GM21619 (cell line): ENCODE measurements around the gene DNAJC1.

Source experiments
- ATAC-seq: cut with Tn5 transposase; IDR thresholded peaks from one replicate; pipeline ENCODE4 v1.9.1; 2021; ENCODE audit not compliant: unreplicated experiment

Gene DNAJC1

GRCh38 chr10:21764466-21765189 is 238.9 kb downstream of the DNAJC1 start:
- ATAC-seq = no peak

DNA sequence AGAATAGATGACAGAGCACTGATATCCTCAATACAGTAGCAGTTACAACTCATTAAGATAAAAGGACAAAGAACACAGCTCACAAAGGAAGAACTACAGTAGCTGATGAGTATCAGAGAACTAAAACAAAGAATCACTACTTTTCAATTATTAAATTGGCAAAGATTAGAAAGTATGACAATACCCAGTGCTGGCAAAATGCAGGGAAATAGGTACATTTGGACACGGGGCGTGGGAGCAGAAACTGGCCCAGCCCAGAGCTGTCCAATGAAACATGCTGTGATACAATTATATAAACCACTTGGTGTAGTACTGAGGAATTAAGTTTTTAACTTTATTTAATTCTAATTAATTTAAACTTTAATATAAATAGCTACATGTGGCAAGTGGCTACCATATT is 243.2 kb downstream of the DNAJC1 start:
- no peak for ATAC-seq

DNA sequence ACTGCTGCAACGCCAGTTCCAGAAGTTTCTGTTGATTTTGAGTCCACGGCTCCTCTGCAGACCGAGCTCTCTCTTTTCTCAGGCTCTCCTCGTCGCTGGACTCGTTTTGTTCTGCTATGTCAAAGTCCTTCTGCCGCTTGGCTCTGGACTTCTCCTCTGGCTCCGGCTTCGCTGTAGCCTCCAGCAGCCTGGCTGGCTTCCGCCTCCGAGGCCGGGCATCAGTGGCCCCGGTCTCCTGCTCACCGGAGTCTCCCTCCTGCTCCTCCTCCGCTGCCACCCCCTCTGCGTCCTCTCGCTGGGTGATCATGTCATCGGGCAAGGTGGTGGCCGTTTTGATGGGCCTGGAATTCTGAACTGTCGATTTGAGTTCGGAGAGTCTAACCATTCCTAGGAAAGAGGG is 244.3 kb downstream of the DNAJC1 start:
- ATAC-seq = no peak

DNA sequence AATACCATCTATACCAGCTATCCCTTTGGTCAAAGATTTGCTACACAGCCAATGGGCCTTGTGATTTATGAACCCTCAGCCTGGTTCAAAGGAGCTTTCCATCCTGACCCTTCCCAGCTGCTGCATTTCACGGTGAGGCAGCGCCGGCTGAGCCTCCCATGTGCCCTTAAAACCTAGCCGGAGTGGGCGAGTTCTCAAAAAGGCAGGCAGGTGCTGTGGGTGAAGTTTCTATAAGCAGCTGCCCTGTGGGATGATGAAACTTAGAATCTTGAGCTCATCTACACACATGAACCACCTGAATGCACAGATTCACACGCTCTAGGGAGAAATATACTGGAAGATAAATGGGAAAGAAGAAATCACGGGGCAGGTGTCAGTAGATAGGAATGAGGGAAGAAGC is 244.8 kb downstream of the DNAJC1 start:
- ATAC-seq = no peak

DNA sequence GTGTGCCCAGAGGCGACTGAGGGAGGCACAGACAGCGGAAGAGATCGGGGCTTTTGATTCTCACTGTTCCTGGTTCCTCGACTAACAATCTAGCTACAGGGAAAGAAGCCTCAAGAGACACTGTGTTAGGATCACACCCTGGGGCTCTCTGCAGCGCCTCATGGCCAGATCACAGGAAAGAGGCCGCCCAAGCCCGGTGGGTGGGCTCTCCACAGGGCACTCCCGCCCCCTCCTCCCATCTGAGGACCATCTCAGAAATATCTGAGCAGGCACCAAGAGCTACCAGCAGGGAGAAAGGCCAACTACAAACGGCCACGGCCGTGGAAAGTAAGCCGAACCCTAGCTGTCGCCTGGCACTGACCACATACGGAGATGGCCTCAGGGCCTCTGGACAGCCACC is 245.3 kb downstream of the DNAJC1 start:
- ATAC-seq = no peak

DNA sequence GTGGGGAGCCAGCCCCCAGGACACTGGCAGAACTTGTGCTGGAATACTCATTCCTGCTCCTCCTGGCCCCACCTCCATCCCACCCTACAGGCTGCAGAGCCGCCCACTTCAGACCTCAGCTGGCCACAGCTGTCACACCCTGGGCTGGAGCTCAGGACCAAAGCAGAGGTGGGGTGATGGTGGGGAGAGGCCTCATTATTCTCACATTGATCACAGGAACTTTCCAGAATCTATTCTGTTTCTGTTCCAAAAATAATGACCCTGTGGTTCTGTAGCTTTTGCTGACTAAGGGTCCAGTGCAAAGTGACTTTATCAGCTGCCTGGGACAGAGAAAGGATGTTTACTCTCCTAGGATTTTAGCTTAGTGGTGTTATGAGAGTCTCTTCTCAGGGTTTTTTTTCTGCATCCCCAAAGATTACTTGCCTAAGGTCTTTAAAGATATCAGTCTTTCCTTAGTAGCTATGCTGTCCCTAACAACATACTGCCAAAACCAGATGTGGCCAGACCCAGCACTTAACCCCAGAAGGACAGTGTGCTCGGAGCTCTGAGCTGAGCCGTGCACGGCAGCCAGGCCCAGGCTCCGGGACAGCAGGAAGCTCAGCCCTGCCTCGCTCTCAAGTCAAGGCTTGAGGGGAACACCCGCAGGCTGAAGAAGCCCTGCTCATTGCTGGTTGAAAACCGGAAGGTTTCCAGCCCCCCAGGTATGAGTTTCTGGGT is 246.2 kb downstream of the DNAJC1 start:
- ATAC-seq = no peak

GRCh38 chr10:21756707-21757106 is 246.8 kb downstream of the DNAJC1 start:
- ATAC-seq = no peak

DNA sequence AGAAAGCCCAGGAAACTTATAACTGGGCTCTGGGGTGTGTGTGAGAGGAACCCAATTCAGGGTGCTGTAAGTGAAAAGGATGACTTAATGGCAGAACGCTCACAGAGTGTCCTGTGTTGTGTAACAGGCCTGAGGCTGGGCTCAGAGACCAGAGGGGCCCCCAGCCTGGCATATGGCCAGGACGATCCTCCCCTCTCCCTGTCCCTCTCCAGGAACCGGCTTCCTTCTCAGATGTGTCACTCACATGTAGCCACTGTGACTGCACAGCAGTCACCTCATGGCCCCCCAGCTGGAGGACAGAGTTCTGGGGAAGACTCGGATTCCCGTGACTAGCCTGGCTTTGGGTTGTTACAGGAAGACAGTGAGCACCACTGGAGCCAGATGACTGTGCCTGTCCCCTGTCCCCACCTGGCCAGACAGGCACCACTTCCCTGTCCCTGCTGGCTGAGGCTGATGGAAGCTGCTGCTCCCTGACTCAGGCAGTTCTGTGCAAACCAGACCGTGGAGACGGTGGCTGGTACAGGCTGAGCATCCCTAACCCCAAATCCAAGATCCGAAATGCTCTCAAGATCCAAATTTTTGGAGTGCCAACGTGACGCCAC is 249.0 kb downstream of the DNAJC1 start:
- no peak for ATAC-seq

DNA sequence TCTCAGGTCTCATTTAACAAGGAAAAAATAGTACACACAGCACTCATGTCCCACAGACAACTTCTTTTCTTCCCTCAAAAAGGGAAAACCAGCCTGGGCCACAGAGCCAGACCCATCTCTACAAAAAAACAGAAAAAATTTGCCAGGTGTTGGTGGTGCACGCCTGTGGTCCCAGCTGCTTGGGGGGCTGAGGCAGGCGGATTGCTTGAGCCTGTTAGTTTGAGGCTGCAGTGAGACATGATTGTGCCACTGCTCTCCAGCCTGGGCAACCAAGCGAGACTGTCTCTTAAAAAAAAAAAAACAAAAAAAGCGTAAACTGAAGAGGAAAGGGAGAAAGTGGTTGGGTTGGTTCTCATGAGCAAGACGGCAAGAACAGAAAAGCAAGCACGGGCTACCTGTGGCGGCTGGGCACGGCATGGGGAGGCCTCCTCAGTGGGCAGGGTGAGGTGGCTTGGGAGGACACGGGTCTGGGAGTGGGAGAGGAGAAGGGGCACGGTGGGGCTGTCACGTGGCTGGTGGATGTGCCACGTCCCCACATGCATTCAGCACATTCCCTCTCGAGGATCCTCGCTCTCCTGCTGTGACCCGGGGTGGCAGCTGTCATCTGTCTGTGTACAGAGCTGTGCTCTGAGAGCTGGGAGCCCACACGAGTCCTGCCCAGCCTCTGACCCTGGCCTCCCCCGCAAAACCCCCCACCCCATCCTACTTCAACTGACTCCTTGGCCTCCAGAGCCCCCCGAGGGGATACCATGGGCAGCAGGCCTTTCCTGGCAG is 249.8 kb downstream of the DNAJC1 start:
- no peak for ATAC-seq

DNA sequence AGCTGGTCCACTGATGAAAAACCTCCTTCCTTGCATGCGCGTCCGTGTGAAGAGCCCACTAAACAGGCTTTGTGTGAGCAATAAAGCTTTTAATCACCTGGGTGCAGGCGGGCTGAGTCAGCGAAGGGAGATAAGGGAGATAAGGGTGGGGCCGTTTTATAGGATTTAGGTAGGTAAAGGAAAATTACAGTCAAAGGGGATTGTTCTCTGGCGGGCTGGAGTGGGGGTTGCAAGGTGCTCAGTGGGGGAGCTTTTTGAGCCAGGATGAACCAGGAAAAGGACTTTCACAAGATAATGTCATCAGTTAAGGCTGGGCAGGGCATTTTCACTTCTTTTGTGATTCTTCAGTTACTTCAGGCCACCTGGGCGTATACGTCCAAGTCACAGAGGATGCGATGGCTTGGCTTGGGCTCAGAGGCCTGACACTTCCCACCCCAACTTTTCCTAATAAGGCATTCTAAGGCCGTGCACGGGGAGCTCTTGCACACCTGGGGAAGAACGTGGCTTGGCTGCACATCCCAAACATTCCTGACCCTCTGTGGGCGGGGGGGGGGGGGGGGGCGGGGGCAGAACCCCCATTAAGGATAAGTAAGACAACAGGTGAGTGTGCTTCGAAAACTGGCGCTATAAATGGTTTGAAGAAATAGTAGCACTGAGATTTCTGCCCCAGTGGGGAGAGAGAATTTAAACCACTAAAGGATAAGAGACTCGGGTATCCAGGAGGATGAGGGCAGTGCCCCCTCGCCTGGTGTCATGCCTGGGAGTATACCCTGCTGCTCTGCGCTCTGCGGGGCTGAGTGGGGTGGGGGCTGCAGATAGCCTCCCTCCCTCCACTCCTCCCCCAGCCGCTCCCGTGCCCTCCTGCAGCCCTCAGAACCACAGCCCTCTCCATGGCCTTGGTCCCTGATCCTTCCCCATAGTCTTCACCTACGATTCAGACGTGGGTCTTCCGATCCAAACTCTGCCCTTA is 251.9 kb downstream of the DNAJC1 start:
- no peak for ATAC-seq

DNA sequence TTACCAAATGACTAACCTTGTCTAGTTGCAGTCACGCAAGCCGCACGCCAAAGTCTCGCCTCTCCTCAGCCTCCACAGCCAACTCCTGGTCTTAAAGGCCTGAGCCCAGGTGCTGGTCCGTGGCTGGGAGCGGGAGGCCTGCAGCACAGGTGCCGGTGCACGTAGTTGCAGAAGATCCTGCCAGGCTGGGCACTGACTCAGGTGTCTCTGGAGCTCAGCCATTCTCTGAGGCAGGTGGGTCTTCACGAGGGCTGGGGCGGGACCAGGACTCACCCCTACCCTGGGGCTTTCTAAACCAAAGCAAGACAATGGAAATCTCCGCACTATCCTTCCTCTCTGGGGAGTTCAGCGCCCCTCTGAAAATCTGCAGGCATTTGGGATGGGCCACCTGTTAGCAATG is 253.1 kb downstream of the DNAJC1 start:
- ATAC-seq = no peak

- no peak for ATAC-seq
Measured at GRCh38 chr10:21749788-21750187, 253.7 kb downstream of the DNAJC1 start.

- no peak for ATAC-seq
Measured at GRCh38 chr10:21747809-21748208, 255.7 kb downstream of the DNAJC1 start.

DNA sequence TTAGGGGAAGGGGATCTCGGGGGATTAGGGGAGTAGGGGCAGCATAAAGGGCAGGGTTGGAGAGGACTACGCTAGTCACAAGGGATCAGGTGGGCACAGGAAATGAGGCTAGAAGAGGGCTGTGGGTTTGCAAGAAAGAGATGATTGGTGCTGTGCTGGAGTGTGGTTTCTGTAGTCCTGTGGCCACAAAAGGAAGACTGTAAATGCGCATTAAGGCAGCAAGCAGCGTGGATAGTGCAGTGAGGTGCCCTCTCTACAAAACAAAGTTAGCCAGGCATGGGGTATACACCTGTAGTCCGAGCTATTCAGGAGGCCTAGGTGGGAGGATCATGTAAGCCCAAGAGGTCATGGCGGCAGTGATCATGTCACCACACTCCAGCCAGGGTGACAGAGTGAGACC is 257.4 kb downstream of the DNAJC1 start:
- ATAC-seq = no peak

DNA sequence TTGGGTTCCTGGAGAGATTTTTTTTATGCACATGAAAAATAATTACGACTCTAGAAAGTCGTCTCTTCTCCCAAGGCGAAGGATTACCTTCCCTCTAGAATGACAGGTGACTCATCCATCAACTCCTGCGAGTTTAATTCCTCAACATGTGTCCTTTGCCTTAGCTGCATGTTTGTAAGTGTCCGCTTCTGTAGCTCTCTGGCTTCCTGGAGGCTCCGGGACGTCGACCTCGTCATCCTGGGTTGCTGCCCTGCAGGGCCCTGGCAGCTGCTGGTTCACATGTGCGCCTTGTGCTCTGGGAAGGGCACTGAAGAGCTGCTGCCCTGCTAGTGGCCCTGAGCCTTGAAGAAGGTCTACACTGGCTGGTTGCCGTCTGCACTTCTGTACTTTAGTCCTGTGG is 259.3 kb downstream of the DNAJC1 start:
- no peak for ATAC-seq

- no peak for ATAC-seq
Measured at GRCh38 chr10:21742740-21743412, 260.7 kb downstream of the DNAJC1 start.

DNA sequence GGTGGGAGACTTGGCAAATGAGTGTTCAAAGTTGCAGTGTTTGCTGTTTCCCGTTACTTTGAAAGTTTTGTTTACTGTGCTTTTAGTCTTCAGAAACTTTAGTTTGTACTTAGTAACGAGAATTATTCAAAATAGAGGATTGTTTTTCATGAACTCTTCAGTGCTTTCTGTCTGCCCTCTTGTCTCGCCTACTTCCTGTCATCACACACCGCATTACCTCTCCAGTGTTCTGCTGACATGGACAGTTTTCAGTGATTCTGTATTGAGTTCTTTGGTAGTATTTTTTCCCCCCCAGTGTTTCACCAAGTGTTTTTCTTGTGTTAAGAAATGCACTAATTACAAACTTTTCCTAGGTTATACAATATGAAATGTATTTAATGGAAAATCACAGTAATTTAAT is 262.5 kb downstream of the DNAJC1 start:
- no peak for ATAC-seq

GRCh38 chr10:21737106-21737505 is 266.4 kb downstream of the DNAJC1 start:
- ATAC-seq = no peak

- ATAC-seq = no peak
Measured at GRCh38 chr10:21733710-21734109, 269.8 kb downstream of the DNAJC1 start.
